B cell (primary cell): ENCODE data around the gene NPR3.

Source experiments
- CTCF ChIP-seq: fragments of 200-600 bp; IDR thresholded peaks from one replicate; pipeline ENCODE4 v1.8.0; 2022; ENCODE audit warnings: antibody characterized with exemption, mild to moderate bottlenecking
- EZH2 ChIP-seq: IDR thresholded peaks from 2 replicates; pipeline ENCODE4 v1.6.1; 2012; ENCODE audit warnings: borderline replicate concordance, low read depth, mild to moderate bottlenecking, moderate library complexity, low read length; ENCODE audit not compliant: insufficient read depth, poor library complexity, severe bottlenecking

DNA sequence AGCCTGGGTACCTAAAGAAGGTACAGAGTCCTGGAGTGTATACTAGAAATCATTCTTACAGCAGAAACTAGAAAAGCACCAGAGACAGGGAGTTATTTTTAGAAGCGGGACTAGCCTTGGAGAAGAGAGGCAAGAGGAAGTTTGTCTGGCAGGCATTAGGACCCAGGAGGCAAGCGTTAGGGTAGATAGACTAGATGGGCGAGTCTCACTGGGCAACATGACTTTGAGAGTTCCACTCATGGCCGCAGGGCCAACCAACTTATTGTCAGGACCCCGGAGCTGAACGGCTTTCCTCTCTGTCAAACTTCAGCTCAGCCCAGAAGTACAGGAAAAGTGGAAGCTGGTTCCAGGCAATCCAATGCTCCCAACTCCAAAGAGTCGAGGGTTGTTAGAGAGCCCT, 34.1 kb upstream of the NPR3 start:
- TF ChIP-seq CTCF (no peak), EZH2 (no peak)
